ELF-1 (cell line): ENCODE data around the gene SV2C.
"Not testable (repeated sequence)": the region's sequence is repeated elsewhere in the genome, so short reads cannot be mapped to it uniquely, and the experiment has no call there.

Experiments used
- DNase-seq: peaks from one replicate; pipeline ENCODE4 v3.0.0-alpha.2; 2016; ENCODE audit warnings: low read depth, low spot score

Gene SV2C

DNA sequence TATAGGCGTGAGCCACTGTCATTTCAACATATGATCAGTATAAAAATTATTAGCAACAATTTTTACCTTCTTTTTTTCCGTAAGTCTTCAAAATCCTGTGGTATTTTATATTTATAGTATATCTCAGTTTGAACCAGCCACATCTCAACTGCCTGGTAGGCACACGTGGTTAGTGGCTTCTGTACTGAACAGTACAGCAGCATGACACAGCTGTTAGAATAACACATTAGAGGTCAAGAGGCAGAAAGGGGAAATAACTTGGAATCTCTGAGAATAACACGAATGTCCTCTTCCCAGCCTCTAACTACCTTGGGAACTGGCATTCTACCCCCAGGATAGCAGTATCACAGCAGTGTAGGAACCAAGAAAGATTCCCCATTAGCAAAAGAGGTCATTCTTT is 211.4 kb downstream of the SV2C start:
- no peak for DNase-seq

DNA sequence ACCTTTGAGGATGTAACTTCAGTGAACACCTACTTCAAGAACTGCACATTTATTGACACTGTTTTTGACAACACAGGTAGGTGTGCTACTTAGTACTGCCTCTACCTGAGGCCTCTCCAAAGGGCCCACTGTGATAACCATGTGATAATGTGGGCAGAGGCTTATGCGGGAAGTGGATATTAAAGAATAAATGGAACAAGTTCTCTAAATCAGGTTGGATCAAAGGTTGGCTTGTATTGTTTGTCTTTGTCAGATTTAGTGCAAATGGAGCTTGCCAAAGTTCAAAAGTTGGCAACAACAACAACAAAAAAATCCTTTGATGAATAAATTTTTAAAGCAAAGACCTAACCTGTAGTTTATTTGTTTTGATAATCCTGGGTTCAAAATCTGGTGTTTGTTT is 215.7 kb downstream of the SV2C start:
- no peak for DNase-seq

- DNase-seq = no peak
Measured at GRCh38 chr5:76299592-76299991, 216.4 kb downstream of the SV2C start.

- not testable (repeated sequence) for DNase-seq
Measured at GRCh38 chr5:76301932-76302331, 218.7 kb downstream of the SV2C start.

GRCh38 chr5:76302661-76303060 is 219.5 kb downstream of the SV2C start:
- not testable (repeated sequence) for DNase-seq

GRCh38 chr5:76303921-76304320 is 220.7 kb downstream of the SV2C start:
- peak; percentile 43 for DNase-seq

DNA sequence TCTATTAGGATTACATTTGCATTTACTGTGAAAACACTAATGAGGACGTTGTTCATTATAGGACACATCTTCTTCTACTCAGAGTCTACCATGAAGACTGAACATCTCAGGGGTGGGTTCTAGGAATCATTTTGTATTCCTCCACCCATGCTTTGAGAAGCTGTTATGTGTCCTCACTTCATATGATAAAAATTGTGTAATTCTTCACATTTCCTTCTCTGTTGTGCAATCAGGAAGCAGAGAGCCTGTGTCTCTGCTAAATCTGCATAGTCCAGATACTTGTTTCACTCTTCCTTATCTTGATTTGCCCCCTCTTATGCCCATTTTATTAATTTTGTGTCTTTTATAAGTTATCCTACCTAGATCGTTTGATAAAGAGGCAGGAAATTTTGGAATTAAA is 222.1 kb downstream of the SV2C start:
- DNase-seq = no peak

- DNase-seq = no peak
Measured at GRCh38 chr5:76305775-76306174, 222.6 kb downstream of the SV2C start.

DNA sequence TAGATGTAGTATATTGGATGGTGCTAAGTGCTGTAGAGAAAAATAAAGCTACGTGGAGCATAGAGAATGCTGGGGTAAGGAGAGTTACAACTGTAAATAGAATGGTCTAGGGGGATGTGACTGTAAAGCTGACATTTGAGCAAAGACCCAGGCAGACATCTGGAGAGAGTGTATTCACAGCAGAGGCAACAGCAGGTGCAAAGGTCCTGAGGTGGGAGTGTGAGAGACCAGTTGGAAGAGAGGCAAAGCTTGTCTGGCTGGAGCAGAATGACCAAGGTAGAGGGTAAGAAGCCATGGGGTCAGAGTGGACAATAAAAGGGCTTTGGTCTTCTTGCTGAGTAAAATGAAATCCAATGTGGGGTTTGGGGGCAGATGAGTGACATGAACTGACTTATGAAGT is 227.0 kb downstream of the SV2C start:
- no peak for DNase-seq

- no peak for DNase-seq
Measured at GRCh38 chr5:76312783-76313182, 229.6 kb downstream of the SV2C start.

GRCh38 chr5:76314643-76315042 is 231.5 kb downstream of the SV2C start:
- no peak for DNase-seq

DNA sequence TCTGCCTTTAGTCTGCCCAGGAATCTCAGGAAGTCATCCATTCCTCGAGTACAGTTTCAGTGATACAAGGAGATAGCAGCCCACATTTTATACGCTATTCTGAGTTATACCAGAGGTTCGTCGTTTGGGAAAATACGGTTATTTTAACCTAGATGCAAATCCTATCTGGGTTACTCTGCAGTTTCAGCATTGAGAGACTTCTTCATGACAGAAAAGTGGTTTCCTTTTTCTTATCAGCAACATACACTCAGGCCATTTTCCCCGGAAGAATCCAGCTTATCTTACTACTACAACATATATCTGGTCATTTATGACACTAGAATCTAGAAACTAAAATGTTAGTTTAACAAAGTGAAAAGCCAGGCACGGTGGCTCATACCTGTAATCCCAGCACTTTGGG is 236.5 kb downstream of the SV2C start:
- no peak for DNase-seq

DNA sequence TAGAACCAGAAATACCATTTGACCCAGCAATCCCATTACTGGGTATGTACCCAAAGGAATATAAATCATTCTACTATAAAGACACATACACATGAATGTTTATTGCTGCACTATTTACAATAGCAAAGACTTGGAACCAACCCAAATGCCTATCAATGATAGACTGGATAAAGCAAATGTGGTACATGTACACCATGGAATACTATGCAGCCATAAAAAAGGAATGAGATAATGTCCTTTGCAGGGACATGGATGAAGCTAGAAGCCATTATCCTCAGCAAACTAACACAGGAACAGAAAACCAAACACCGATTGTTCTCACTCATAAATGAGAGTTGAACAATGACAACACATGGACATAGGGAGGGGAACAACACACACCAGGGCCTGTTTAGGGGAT is 240.3 kb downstream of the SV2C start:
- not testable (repeated sequence) for DNase-seq

DNA sequence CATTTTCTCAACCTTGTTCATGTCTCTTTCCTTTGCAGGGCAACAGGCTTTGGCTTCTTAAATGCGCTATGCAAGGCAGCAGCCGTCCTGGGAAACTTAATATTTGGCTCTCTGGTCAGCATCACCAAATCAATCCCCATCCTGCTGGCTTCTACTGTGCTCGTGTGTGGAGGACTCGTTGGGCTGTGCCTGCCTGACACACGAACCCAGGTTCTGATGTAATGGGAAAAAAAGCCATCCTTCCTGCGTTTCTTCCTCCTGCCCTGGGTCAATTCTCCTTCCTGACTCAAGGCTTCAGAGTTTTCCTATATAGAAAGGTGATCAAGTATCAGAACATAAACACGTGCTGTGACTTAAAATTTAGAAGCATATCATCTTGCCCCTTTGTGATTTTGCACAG is 242.1 kb downstream of the SV2C start:
- peak; percentile 42 for DNase-seq

- DNase-seq = no peak
Measured at GRCh38 chr5:76325876-76326491, 242.8 kb downstream of the SV2C start.

- peak; percentile 90 for DNase-seq
Measured at GRCh38 chr5:76326577-76327302, 243.6 kb downstream of the SV2C start.

- no peak for DNase-seq
Measured at GRCh38 chr5:76329346-76329745, 246.2 kb downstream of the SV2C start.

DNA sequence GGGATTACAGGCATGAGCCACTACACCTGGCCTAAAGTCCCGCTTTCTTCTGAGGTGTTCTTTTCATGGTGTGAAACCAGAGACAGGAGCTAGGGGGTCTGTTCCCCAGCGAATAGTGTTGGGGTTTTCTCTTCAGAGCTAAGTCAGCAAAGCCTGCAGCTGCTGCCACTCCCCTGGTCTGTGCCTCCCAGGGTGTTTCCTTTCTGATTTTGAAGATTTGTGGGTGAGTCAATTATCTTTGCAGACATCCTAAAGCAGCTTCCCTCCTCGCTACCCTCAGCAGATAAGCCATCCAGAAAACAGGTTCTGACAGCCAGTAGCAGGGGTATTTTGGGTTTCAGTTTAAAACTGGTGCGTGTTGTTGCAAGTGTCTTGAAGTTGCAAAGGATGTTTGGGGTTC is 247.9 kb downstream of the SV2C start:
- DNase-seq = no peak

GRCh38 chr5:76332102-76332501 is 248.9 kb downstream of the SV2C start:
- DNase-seq = no peak

GRCh38 chr5:76332611-76333205 is 249.5 kb downstream of the SV2C start:
- no peak for DNase-seq

- no peak for DNase-seq
Measured at GRCh38 chr5:76333571-76333970, 250.4 kb downstream of the SV2C start.

GRCh38 chr5:76334574-76334973 is 251.4 kb downstream of the SV2C start:
- DNase-seq = no peak

DNA sequence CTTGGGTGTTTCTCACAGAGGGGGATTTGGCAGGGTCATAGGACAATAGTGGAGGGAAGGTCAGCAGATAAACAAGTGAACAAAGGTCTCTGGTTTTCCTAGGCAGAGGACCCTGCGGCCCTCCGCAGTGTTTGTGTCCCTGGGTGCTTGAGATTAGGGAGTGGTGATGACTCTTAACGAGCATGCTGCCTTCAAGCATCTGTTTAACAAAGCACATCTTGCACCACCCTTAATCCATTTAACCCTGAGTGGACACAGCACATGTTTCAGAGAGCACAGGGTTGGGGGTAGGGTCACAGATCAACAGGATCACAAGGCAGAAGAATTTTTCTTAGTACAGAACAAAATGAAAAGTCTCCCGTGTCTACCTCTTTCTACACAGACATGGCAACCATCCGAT is 252.3 kb downstream of the SV2C start:
- not testable (repeated sequence) for DNase-seq
